Erythroblast (primary cell): Measurements from ENCODE around the gene RIPK3.
"Not testable (repeated sequence)": the region's sequence is repeated elsewhere in the genome, so short reads cannot be mapped to it uniquely, and the experiment has no call there.

Source experiments
- DNase-seq, 2 experiments: peaks; one replicate each; lab custom pipeline; 2025; lab: John Stamatoyannopoulos, UW
- GATA1 ChIP-seq: IDR thresholded peaks from 2 replicates; pipeline ENCODE4 v1.6.1; 2011; ENCODE audit warnings: low read depth, mild to moderate bottlenecking, control low read depth, low read length, moderate library complexity
- POLR2A ChIP-seq: IDR thresholded peaks from 2 replicates; pipeline ENCODE4 v1.6.1; 2011; ENCODE audit warnings: mild to moderate bottlenecking, low read length

RIPK3 gene

DNA sequence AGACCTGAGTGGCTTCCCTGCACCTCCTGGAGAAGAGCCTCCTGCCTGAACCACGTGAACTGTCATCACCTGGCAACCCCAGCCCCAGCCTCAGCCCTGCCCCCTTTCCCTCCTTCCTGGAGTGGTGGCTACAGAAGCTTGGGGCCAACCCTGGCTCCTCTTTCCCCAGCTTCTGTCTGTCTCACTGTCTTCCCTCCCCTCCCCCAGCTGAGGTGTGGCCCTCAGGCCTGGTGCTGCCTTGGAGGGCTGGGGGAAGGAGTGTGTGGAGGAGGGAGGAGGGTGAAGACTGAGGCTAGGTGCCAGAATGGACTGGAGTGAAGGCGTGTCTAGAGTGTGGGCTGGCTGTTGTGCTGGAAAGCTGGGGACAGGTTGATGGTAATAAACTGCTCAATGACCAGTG lies 37.9 kb upstream of the RIPK3 start:
- TF ChIP-seq POLR2A (no peak), GATA1 (no peak)

GRCh38 chr14:24377126-24377525 lies 37.3 kb upstream of the RIPK3 start:
- no peak for TF ChIP-seq POLR2A
- no peak for DNase-seq

More for the DNA sequence above, 37.9 kb upstream of the RIPK3 start:
- peak in 1 of 2 experiments; percentile 15 for DNase-seq

DNA sequence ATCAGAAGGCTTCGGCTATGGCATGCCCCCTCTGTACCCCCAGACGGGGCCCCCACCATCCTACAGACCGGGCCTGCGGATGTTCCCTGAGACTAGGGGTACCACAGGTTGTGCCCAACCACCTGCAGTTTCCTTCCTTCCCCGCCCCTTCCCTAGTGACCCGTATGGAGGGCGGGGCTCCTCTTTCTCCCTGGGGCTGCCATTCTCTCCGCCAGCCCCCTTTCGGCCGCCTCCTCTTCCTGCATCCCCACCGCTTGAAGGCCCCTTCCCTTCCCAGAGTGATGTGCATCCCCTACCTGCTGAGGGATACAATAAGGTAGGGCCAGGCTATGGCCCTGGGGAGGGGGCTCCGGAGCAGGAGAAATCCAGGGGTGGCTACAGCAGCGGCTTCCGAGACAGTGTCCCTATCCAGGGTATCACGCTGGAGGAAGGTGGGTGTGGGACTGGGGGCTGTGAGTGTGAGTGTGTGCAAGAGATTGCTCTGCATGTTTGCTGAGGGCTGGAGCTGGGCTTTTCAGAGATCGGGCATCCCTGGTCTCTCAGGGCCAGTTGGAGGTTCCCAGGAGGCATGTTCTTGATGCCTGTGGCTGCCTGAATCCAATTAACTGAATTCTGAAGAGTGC lies 36.8 kb upstream of the RIPK3 start:
- TF ChIP-seq POLR2A (no peak), GATA1 (no peak)
- DNase-seq = no peak

- DNase-seq = no peak
- no peak for TF ChIP-seq GATA1
- TF ChIP-seq POLR2A = no peak
Measured at GRCh38 chr14:24372701-24373416, 33.1 kb upstream of the RIPK3 start.

- not testable (repeated sequence) for DNase-seq
Measured at GRCh38 chr14:24371605-24372004, 31.8 kb upstream of the RIPK3 start.

- TF ChIP-seq GATA1 = no peak
- TF ChIP-seq POLR2A = no peak
- no peak for DNase-seq
Measured at GRCh38 chr14:24370748-24371147, 31.0 kb upstream of the RIPK3 start.

GRCh38 chr14:24369907-24370687 lies 30.3 kb upstream of the RIPK3 start:
- DNase-seq = no peak
- TF ChIP-seq GATA1 (no peak), POLR2A (no peak)

- DNase-seq = no peak
- no peak for TF ChIP-seq POLR2A
- TF ChIP-seq GATA1 = no peak
Measured at GRCh38 chr14:24369463-24369862, 29.7 kb upstream of the RIPK3 start.

DNA sequence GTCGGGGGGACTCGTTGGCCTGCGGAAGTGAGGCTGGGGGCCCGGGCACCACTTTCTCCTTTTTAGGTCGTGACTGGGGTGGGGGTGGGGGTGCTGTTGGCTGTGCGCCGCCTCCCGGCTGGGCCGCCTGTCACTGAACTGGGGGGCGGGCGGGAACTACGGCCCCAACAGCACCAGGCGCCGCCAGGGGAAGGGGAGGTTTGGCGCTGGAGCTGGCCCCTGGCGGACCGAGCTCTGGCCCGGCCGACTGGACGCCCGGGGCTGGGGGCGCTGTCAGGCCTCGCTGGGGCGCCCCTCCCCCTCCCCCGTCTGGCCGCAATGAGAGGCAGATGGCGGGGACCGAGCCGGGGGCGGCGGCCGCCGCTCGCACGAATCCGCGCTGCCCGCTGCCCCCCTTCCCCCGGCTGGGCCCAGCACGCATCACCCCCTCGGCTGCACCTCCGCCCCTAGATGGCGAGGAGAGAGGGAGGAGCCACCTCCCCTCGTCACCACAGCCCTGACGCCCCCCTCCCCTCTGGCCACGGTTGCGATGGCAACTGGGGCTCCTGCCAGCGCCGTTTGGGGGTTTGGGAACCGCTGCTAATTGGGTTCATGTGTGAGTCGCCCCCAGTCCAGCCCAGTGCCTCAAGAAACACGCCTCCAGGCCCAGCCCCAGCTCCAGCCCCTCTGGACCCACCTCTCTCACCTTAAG lies 28.9 kb upstream of the RIPK3 start:
- DNase-seq = peak in 1 of 2 experiments; percentile 45
- no peak for TF ChIP-seq GATA1
- no peak for TF ChIP-seq POLR2A

DNA sequence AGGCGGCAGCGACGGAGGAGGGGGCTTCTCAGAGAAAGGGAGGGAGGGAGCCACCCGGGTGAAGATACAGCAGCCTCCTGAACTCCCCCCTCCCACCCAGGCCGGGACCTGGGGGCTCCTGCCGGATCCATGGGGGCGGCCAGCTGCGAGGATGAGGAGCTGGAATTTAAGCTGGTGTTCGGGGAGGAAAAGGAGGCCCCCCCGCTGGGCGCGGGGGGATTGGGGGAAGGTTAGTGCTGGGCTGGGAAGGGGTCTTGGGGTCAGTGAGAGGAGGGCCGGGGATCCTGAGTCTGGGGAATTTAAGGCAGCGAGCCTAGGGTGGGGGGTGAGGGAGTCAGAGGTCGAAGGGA lies 28.4 kb upstream of the RIPK3 start:
- no peak for DNase-seq

DNA sequence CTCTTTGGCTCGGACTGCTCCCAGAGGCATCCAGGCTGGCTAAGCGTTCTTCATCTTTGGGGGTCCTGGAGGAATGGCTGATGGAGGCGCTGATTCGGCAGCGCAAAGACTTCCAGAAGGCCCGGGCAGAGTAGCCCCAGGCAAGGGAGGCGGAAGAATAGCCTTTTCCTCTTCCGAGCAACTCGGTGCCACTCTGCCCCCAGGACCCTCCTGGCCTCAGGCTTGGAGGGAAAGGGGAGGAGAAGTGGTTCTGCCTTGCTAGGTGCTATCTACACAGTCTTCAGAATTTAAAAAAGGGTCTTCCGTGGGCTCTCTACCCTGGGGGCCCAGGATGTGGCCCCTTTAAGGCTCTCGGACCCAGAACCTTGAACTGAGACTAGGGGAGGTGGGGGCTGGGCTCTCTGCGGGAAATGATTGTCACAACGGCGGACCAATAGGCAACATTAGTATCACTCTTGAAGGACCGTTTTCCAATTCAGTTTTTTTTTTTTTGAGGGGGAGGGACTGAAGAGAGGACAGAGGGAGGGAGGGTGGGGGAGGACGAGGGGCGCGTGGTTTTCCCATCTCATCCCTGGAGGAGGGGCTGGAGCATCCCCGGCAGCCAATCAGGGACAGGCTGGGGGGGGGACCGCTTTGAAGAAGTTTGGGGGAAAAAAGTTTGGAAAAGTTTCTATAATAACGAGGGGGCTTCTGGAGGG lies 27.9 kb upstream of the RIPK3 start, which contains the start of gene NFATC4:
Gene NFATC4 (plus strand): TSS at position 671 of the 698 bp plus-strand sequence. CDS start 157 bp downstream, outside the sequence.
- DNase-seq = peak; percentile 26 to 27

More for the DNA sequence above, 28.4 kb upstream of the RIPK3 start:
- no peak for TF ChIP-seq GATA1
- no peak for TF ChIP-seq POLR2A

GRCh38 chr14:24366721-24367513 lies 27.1 kb upstream of the RIPK3 start:
- DNase-seq = peak; percentile 49 to 59
- TF ChIP-seq GATA1 (no peak), POLR2A (peak; percentile 34)

More for the DNA sequence above, 27.9 kb upstream of the RIPK3 start, which contains the start of gene NFATC4:
- no peak for TF ChIP-seq POLR2A
- no peak for TF ChIP-seq GATA1
